GM23338 (cell line): Measurements from ENCODE around the gene PTPRN2. TPM values are rescaled to one million over a fixed set of nuclear protein-coding genes. Genes with fewer than 3 reads are reported as not detected.

Source experiments
- ATAC-seq: fragments of 200-7000 bp; cut with Tn5 transposase; 3 replicates; pipeline ENCODE4 v1.9.1; 2020
- DNase-seq: peaks from one replicate; pipeline ENCODE4 v3.0.0-alpha.2; 2015; ENCODE audit warnings: low spot score
- H2AFZ ChIP-seq: fragments of 200-600 bp; sonication (generic); 2 replicates; pipeline ENCODE4 v1.8.0; 2016; ENCODE audit warnings: antibody characterized with exemption, mild to moderate bottlenecking, moderate library complexity
- H3F3A ChIP-seq: fragments of 200-600 bp; sonication (generic); replicated peaks from 2 replicates; pipeline ENCODE4 v1.8.0; 2017; ENCODE audit warnings: antibody characterized with exemption, mixed run types, low read depth
- H3K27ac ChIP-seq: fragments of 200-600 bp; sonication (generic); 2 replicates; pipeline ENCODE4 v1.6.1; 2016; ENCODE audit warnings: low read depth
- H3K27me3 ChIP-seq: fragments of 200-600 bp; sonication (generic); 2 replicates; pipeline ENCODE4 v1.8.0; 2016; ENCODE audit warnings: mild to moderate bottlenecking, mixed run types, moderate library complexity; ENCODE audit not compliant: insufficient read depth
- H3K36me3 ChIP-seq: fragments of 200-600 bp; sonication (generic); 2 replicates; pipeline ENCODE4 v1.8.0; 2016; ENCODE audit warnings: mild to moderate bottlenecking; ENCODE audit not compliant: insufficient read depth
- H3K4me1 ChIP-seq: fragments of 200-600 bp; sonication (generic); 2 replicates; pipeline ENCODE4 v1.8.0; 2016; ENCODE audit warnings: mild to moderate bottlenecking, moderate library complexity; ENCODE audit not compliant: insufficient read depth
- H3K4me2 ChIP-seq: fragments of 200-600 bp; sonication (generic); 2 replicates; pipeline ENCODE4 v1.7.1; 2017; ENCODE audit warnings: mixed run types
- H3K4me3 ChIP-seq: fragments of 200-600 bp; sonication (generic); 2 replicates; pipeline ENCODE4 v1.6.1; 2016; ENCODE audit warnings: mixed run types
- H3K79me2 ChIP-seq: fragments of 200-600 bp; sonication (generic); replicated peaks from 2 replicates; pipeline ENCODE4 v1.8.0; 2017; ENCODE audit warnings: mild to moderate bottlenecking; ENCODE audit not compliant: insufficient read depth
- H3K9me2 ChIP-seq: fragments of 200-600 bp; sonication (generic); 2 replicates; pipeline ENCODE4 v1.8.0; 2017; ENCODE audit not compliant: insufficient read depth
- H4K20me1 ChIP-seq: fragments of 200-600 bp; sonication (generic); replicated peaks from 2 replicates; pipeline ENCODE4 v1.8.0; 2017; ENCODE audit warnings: mild to moderate bottlenecking; ENCODE audit not compliant: insufficient read depth
- H3K27ac Mint-ChIP-seq: 2 replicates; pipeline ENCODE4 v1.8.0; 2020; ENCODE audit warnings: inconsistent platforms, mild to moderate bottlenecking, moderate library complexity, mixed read lengths
- H3K27me3 Mint-ChIP-seq: 3 replicates; pipeline ENCODE4 v1.8.0; 2022; ENCODE audit warnings: low read depth, mild to moderate bottlenecking, moderate library complexity, mixed read lengths, inconsistent platforms; ENCODE audit not compliant: insufficient read depth, poor library complexity
- H3K36me3 Mint-ChIP-seq: 3 replicates; pipeline ENCODE4 v1.8.0; 2021; ENCODE audit warnings: low read depth, mild to moderate bottlenecking, inconsistent platforms, moderate library complexity, mixed read lengths
- H3K4me1 Mint-ChIP-seq: 3 replicates; pipeline ENCODE4 v1.8.0; 2020; ENCODE audit warnings: mild to moderate bottlenecking, inconsistent platforms, mixed read lengths
- H3K4me3 Mint-ChIP-seq: 3 replicates; pipeline ENCODE4 v1.8.0; 2021; ENCODE audit warnings: moderate library complexity, mild to moderate bottlenecking, inconsistent platforms, mixed read lengths
- H3K9me3 Mint-ChIP-seq: 3 replicates; pipeline ENCODE4 v1.8.0; 2020; ENCODE audit warnings: moderate library complexity, mild to moderate bottlenecking, inconsistent platforms, mixed read lengths
- CREB1 ChIP-seq: fragments of 250-450 bp; sonication (Bioruptor Pico); IDR thresholded peaks from 2 replicates; pipeline ENCODE4 v1.5.0; 2020; ENCODE audit warnings: low read depth, mild to moderate bottlenecking, moderate library complexity
- EZH2 ChIP-seq: fragments of 200-600 bp; sonication (generic); IDR thresholded peaks from one replicate; pipeline ENCODE4 v1.8.0; 2017; ENCODE audit warnings: antibody characterized with exemption, mild to moderate bottlenecking, low read depth; ENCODE audit not compliant: unreplicated experiment
- EZH2phosphoT487 ChIP-seq: fragments of 200-600 bp; sonication (generic); IDR thresholded peaks from one replicate; pipeline ENCODE4 v1.8.1; 2018; ENCODE audit warnings: antibody characterized with exemption; ENCODE audit not compliant: unreplicated experiment
- JUNB ChIP-seq: IDR thresholded peaks from one replicate; pipeline ENCODE4 v1.6.1; 2016; ENCODE audit warnings: antibody characterized with exemption; ENCODE audit not compliant: unreplicated experiment
- NANOG ChIP-seq: IDR thresholded peaks from 2 replicates; pipeline ENCODE4 v1.6.1; 2016; ENCODE audit warnings: antibody characterized with exemption, borderline replicate concordance
- STAT1 ChIP-seq: IDR thresholded peaks from one replicate; pipeline ENCODE4 v1.6.1; 2016; ENCODE audit warnings: antibody characterized with exemption; ENCODE audit not compliant: unreplicated experiment
- ZNF114 ChIP-seq: fragments of 250-450 bp; sonication (Bioruptor Pico); IDR thresholded peaks from 2 replicates; pipeline ENCODE4 v1.5.0; 2020; ENCODE audit warnings: mild to moderate bottlenecking, moderate library complexity
- ZNF331 ChIP-seq: fragments of 250-450 bp; sonication (Bioruptor Pico); IDR thresholded peaks from 2 replicates; pipeline ENCODE4 v1.5.0; 2020; ENCODE audit warnings: low read depth, mild to moderate bottlenecking, moderate library complexity
- polyA plus RNA-seq: library from polyadenylated mRNA; unstranded; fragments of >200 nt; fragmentation: Nextera tagmentation; extraction: Ambion mirVana; gene quantifications from 2 replicates; pipeline ENCODE4 v1.2.1, GENCODE V29; 2016
- total RNA-seq: library from RNA; depleted of rRNA; stranded (reverse); fragments of >200 nt; shearing (Covaris generic); gene quantifications from 2 replicates; pipeline ENCODE4 v1.2.3, GENCODE V29; 2014
- TF ChIP-seq, protein P1 (sequence below), 2 experiments: fragments of 200-600 bp in 1 of 2; sonication (generic) in 1 of 2; conservative IDR thresholded peaks; 2 replicates each; pipeline versions ENCODE4 v1.5.1 to v1.6.1; 2016 to 2017; ENCODE audit warnings: antibody characterized with exemption in 2 of 2, low read depth in 2 of 2, mild to moderate bottlenecking in 2 of 2, moderate library complexity in 1 of 2
- TF ChIP-seq, protein P2 (sequence below): IDR thresholded peaks from one replicate; pipeline ENCODE4 v1.6.1; 2018; ENCODE audit warnings: antibody characterized with exemption; ENCODE audit not compliant: unreplicated experiment
- TF ChIP-seq, protein P3 (sequence below): fragments of 250-450 bp; sonication (Bioruptor Pico); IDR thresholded peaks from 2 replicates; pipeline ENCODE4 v1.5.0; 2020; ENCODE audit warnings: mild to moderate bottlenecking, moderate library complexity
- TF ChIP-seq, protein P4 (sequence below): IDR thresholded peaks from 2 replicates; pipeline ENCODE4 v1.6.1; 2016; ENCODE audit warnings: antibody characterized with exemption

The PTPRN2 gene
- total and polyA plus RNA-seq, 2 experiments from 2014 or later = 0.87 to 4.0 TPM

DNA sequence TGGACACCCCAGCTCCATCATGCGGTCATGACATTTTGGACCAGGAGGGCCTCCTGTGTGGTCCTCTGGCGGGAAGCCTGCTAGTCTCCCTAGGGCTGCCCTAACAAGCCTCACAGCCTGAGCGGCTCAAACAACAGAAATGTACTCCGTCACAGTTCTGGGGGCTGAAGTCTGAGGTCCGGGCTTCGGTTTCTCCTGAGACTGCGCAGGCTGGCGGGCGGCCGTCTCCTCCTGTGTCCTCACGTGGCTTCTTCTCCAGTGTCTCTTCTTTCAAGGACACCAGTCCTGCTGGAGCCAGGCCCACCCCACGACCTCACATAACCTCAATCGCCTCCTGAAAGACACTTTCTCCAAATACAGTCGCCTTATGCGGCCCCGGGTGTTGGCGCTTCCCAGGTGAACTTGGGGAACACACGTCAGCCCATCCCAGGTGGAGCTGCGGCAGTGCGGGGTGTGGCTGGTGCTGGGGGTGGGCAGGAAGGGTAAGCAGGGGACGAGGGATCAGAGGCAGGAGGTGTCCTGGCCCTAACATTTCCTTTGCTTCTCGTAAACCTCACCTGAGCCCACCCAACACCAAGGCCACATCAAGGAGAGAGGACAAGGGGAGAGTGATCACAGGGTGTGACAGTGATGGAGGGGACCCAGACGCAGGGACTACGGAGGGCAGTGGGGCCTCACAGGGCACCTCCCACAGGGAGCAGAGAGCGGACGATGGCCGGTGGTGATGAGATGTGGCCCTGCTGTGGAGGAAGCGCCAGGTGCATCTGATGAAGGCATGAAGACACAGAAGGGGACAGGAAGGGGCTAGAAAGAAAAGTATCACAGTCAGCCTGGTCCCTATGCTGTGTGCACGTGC, 580.6 kb downstream of the PTPRN2 start:
- Histone ChIP-seq H3K27me3 (no peaks in the 10 kb centered on the region), H2AFZ (no peak overlapping the region), H3K79me2 (no peaks in the 10 kb centered on the region), H4K20me1 (no peaks in the 10 kb centered on the region), H3F3A (no peaks in the 10 kb centered on the region), H3K9me2 (no peaks in the 10 kb centered on the region), H3K36me3 (no peaks in the 10 kb centered on the region; the same call in 1 of the 2 replicates), H3K4me3 (no peak overlapping the region), H3K4me2 (no peak overlapping the region), H3K4me1 (no peaks in the 10 kb centered on the region), H3K27ac (no peak overlapping the region)
- H3K9me3 Mint-ChIP-seq = peaks cover 9% of the 10 kb centered on the region
- ATAC-seq (no peak), DNase-seq (no peak)
- H3K36me3 Mint-ChIP-seq = peaks cover 53% of the 10 kb centered on the region
- TF ChIP-seq JUNB (no peak), EZH2 (no peak), NANOG (no peak), STAT1 (no peak), ZNF114 (no peak), ZNF331 (CRISPR knock-in tag) (no peak), CREB1 (CRISPR knock-in tag) (no peak), EZH2phosphoT487 (no peak)
- TF ChIP-seq, protein P1, sequence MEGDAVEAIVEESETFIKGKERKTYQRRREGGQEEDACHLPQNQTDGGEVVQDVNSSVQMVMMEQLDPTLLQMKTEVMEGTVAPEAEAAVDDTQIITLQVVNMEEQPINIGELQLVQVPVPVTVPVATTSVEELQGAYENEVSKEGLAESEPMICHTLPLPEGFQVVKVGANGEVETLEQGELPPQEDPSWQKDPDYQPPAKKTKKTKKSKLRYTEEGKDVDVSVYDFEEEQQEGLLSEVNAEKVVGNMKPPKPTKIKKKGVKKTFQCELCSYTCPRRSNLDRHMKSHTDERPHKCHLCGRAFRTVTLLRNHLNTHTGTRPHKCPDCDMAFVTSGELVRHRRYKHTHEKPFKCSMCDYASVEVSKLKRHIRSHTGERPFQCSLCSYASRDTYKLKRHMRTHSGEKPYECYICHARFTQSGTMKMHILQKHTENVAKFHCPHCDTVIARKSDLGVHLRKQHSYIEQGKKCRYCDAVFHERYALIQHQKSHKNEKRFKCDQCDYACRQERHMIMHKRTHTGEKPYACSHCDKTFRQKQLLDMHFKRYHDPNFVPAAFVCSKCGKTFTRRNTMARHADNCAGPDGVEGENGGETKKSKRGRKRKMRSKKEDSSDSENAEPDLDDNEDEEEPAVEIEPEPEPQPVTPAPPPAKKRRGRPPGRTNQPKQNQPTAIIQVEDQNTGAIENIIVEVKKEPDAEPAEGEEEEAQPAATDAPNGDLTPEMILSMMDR (conservative IDR thresholded peaks at IDR 0.05; ENCODE audit: low read depth in 2 of 2) = no peak
- TF ChIP-seq, protein P2, sequence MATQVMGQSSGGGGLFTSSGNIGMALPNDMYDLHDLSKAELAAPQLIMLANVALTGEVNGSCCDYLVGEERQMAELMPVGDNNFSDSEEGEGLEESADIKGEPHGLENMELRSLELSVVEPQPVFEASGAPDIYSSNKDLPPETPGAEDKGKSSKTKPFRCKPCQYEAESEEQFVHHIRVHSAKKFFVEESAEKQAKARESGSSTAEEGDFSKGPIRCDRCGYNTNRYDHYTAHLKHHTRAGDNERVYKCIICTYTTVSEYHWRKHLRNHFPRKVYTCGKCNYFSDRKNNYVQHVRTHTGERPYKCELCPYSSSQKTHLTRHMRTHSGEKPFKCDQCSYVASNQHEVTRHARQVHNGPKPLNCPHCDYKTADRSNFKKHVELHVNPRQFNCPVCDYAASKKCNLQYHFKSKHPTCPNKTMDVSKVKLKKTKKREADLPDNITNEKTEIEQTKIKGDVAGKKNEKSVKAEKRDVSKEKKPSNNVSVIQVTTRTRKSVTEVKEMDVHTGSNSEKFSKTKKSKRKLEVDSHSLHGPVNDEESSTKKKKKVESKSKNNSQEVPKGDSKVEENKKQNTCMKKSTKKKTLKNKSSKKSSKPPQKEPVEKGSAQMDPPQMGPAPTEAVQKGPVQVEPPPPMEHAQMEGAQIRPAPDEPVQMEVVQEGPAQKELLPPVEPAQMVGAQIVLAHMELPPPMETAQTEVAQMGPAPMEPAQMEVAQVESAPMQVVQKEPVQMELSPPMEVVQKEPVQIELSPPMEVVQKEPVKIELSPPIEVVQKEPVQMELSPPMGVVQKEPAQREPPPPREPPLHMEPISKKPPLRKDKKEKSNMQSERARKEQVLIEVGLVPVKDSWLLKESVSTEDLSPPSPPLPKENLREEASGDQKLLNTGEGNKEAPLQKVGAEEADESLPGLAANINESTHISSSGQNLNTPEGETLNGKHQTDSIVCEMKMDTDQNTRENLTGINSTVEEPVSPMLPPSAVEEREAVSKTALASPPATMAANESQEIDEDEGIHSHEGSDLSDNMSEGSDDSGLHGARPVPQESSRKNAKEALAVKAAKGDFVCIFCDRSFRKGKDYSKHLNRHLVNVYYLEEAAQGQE = no peak
- TF ChIP-seq, protein P3, sequence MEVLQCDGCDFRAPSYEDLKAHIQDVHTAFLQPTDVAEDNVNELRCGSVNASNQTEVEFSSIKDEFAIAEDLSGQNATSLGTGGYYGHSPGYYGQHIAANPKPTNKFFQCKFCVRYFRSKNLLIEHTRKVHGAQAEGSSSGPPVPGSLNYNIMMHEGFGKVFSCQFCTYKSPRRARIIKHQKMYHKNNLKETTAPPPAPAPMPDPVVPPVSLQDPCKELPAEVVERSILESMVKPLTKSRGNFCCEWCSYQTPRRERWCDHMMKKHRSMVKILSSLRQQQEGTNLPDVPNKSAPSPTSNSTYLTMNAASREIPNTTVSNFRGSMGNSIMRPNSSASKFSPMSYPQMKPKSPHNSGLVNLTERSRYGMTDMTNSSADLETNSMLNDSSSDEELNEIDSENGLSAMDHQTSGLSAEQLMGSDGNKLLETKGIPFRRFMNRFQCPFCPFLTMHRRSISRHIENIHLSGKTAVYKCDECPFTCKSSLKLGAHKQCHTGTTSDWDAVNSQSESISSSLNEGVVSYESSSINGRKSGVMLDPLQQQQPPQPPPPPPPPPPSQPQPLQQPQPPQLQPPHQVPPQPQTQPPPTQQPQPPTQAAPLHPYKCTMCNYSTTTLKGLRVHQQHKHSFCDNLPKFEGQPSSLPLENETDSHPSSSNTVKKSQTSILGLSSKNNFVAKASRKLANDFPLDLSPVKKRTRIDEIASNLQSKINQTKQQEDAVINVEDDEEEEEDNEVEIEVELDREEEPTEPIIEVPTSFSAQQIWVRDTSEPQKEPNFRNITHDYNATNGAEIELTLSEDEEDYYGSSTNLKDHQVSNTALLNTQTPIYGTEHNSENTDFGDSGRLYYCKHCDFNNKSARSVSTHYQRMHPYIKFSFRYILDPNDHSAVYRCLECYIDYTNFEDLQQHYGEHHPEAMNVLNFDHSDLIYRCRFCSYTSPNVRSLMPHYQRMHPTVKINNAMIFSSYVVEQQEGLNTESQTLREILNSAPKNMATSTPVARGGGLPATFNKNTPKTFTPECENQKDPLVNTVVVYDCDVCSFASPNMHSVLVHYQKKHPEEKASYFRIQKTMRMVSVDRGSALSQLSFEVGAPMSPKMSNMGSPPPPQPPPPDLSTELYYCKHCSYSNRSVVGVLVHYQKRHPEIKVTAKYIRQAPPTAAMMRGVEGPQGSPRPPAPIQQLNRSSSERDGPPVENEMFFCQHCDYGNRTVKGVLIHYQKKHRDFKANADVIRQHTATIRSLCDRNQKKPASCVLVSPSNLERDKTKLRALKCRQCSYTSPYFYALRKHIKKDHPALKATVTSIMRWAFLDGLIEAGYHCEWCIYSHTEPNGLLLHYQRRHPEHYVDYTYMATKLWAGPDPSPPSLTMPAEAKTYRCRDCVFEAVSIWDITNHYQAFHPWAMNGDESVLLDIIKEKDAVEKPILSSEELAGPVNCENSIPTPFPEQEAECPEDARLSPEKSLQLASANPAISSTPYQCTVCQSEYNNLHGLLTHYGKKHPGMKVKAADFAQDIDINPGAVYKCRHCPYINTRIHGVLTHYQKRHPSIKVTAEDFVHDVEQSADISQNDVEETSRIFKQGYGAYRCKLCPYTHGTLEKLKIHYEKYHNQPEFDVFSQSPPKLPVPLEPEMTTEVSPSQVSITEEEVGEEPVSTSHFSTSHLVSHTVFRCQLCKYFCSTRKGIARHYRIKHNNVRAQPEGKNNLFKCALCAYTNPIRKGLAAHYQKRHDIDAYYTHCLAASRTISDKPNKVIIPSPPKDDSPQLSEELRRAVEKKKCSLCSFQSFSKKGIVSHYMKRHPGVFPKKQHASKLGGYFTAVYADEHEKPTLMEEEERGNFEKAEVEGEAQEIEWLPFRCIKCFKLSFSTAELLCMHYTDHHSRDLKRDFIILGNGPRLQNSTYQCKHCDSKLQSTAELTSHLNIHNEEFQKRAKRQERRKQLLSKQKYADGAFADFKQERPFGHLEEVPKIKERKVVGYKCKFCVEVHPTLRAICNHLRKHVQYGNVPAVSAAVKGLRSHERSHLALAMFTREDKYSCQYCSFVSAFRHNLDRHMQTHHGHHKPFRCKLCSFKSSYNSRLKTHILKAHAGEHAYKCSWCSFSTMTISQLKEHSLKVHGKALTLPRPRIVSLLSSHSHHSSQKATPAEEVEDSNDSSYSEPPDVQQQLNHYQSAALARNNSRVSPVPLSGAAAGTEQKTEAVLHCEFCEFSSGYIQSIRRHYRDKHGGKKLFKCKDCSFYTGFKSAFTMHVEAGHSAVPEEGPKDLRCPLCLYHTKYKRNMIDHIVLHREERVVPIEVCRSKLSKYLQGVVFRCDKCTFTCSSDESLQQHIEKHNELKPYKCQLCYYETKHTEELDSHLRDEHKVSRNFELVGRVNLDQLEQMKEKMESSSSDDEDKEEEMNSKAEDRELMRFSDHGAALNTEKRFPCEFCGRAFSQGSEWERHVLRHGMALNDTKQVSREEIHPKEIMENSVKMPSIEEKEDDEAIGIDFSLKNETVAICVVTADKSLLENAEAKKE = no peak
- TF ChIP-seq, protein P4, sequence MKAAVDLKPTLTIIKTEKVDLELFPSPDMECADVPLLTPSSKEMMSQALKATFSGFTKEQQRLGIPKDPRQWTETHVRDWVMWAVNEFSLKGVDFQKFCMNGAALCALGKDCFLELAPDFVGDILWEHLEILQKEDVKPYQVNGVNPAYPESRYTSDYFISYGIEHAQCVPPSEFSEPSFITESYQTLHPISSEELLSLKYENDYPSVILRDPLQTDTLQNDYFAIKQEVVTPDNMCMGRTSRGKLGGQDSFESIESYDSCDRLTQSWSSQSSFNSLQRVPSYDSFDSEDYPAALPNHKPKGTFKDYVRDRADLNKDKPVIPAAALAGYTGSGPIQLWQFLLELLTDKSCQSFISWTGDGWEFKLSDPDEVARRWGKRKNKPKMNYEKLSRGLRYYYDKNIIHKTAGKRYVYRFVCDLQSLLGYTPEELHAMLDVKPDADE = no peak
- no peaks in the 10 kb centered on the region for H3K4me1 Mint-ChIP-seq
- no peak overlapping the region for H3K27ac Mint-ChIP-seq
- H3K4me3 Mint-ChIP-seq = no peak overlapping the region
- peaks cover 8% of the 10 kb centered on the region for H3K27me3 Mint-ChIP-seq
